GM04504 (cell line): ENCODE results near the gene ZNF142.

Experiments
- DNase-seq: peaks from one replicate; pipeline ENCODE4 v3.0.0-alpha.2; 2012; ENCODE audit warnings: low read depth

The ZNF142 gene, protein sequence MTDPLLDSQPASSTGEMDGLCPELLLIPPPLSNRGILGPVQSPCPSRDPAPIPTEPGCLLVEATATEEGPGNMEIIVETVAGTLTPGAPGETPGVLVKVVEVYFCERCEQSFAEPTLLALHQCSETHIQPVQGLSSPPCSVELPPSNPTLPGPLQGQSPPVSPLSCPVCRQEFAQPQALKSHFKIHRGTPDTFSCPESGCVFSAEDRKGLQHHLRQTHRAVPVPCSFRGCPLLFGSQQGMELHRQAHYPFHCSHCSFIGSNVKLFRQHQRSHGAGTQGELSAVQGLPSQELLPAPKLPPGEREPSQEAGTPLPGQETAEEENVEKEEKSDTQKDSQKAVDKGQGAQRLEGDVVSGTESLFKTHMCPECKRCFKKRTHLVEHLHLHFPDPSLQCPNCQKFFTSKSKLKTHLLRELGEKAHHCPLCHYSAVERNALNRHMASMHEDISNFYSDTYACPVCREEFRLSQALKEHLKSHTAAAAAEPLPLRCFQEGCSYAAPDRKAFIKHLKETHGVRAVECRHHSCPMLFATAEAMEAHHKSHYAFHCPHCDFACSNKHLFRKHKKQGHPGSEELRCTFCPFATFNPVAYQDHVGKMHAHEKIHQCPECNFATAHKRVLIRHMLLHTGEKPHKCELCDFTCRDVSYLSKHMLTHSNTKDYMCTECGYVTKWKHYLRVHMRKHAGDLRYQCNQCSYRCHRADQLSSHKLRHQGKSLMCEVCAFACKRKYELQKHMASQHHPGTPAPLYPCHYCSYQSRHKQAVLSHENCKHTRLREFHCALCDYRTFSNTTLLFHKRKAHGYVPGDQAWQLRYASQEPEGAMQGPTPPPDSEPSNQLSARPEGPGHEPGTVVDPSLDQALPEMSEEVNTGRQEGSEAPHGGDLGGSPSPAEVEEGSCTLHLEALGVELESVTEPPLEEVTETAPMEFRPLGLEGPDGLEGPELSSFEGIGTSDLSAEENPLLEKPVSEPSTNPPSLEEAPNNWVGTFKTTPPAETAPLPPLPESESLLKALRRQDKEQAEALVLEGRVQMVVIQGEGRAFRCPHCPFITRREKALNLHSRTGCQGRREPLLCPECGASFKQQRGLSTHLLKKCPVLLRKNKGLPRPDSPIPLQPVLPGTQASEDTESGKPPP (N-terminal part only)

DNA sequence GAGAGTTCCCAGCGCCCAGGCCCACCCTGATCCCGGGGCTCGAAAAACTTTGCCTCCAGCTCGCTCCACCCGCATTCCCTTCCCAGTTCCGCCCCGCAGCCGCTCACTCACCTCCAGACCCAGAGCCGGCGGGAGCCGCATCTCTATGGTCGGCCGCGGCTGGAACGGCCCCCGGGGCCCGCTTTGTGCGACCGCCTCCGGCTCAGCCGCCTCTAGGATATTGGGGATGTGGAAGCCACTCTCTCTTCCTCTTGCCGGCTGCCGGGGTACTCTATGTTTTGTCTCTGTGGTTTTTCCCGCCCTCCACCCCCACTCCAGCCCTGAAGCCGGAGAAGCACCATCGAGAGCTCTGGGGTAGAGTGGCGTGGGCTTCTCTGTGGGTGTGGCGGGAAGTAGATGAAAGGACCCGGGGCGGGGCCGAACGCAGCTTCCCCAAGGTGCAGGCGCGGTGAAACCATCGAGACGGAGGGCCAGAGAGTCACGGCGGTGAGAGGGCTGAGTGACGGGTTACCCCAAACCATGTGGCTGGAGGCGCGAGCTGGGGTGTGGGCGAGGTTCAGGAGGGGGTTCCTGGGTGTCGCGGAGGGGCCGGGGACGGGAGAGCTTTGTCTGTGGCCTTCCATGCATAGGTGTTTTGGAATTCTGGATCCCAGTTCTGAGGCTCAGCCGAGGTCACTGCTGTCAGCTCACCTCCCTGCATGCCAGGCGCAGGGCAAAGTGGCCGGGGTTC is at the start of gene ZNF142, which contains the start of gene BCS1L:
ZNF142 (minus strand) TSS at position 366 of the 730 bp plus-strand sequence. CDS start 3,194 bp downstream, outside the sequence.
BCS1L (plus strand) TSS at position 426 of the 730 bp plus-strand sequence. CDS start 1,305 bp downstream, outside the sequence.
- DNase-seq: no peak

DNA sequence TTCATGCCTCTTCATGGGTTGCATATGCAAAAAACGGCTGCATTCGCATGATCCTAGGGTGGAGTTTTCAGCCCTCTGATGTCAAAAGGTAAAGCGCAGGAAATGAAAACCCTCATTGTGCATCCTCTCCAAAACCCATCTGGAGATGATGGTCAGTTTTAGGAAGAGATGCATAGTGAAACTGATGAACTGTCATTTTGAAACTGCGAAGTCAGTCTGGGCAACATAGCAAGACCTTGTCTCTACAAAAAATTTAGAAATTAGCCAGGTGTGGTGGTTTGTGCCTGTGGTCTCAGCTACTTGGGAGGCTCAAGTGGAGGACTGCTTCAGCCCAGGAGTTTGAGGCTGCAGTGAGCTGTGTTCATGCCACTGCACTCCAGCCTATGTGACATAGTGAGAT is 48.7 kb upstream of the ZNF142 start:
- DNase-seq: no peak

DNA sequence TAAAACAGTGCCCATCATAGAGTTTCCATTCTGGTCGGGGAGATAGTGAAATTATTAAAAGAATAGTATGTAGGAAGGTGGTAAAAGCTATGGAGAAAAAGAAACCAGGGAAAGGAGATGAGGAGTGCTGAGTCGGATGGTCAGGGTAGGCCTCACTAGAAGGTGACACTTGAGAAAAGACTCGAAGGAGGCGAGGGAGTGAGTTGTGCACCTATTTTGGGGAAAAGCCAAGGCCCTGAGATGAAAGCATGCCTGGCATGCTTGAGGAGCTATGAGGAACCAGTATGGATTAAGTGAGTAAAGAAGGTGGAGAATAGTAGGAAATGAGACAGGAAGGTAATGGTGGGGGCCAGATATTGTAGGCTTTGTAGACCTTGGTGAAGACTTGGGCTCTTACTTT is 43.9 kb upstream of the ZNF142 start:
- DNase-seq: no peak

DNA sequence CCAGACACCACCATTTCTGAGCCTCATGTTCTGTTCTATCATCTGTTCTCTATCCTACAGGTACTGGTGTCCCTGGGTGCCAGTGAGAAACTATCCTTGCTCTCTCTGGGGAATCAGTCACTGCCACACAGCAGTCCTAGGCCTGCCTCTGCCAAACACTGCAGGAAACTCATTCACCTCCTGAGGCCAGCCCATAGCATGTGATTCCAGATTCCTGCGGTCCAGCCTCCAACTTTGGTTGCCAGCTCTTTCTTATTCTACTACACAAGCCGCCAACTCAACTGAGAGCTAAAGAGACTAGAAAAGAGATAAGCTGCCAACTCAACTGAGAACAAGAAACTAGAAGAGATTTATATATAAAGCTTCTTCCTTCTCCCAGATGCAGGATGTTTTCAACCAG is 42.4 kb upstream of the ZNF142 start:
- DNase-seq: no peak

DNA sequence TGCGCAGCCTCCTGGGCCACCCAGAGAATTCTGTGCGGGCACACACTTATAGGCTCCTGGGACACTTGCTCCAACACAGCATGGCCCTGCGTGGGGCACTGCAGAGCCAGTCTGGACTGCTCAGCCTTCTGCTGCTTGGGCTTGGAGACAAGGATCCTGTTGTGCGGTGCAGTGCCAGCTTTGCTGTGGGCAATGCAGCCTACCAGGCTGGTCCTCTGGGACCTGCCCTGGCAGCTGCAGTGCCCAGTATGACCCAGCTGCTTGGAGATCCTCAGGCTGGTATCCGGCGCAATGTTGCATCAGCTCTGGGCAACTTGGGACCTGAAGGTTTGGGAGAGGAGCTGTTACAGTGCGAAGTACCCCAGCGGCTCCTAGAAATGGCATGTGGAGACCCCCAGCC is 39.5 kb upstream of the ZNF142 start:
- DNase-seq: no peak

DNA sequence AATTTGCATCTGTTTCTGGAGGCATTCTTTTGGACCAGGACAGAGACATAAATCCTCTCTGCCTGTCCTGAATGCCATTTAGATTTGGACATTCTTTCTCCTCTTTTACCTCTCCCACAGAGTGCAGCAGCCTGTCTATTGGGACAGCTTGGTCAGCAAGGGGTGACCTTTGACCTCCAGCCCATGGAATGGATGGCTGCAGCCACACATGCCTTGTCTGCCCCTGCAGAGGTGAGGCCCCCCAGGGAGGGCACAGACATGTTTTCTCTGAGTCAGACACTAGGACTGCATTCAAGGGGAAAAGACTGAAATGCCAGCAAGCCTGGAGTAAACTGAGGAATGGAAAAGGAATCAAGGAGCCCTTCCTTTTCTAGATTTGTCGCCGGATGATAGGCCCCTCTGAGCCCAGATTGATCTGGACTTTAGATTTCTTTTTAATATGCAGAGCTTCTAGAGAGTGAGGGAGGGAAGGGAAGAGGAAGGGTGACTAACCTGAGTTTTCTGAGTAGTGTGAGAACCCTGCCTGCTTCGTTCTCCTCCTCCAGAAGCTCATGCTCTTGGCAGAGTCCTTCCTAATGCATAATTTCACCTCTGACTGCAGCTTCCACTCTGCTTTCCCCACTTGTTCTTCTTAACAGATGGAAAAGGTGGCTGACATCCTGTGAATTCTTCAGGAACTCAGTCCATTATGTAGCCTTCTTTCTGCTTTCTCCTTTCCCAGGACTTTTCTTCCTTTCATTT is 35.2 kb upstream of the ZNF142 start:
- DNase-seq: no peak

DNA sequence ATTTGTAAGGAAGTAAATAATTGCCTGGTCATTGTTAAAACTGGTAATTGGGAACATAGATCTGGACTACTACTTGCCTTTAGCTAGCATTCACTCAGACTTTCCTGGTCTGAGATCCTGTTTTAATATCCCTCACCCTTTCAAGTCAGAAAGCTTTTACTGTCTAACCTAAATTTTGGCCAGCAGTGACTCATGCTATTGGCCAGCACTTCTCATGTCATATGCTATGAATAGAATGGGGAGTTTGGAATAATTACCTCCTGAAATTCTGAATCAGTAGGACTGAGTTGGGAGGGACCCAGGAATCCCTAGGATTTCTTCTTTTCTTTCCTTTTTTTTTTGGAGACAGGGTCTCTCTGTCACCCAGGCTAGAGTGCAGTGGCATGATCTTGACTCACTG is 31.8 kb upstream of the ZNF142 start:
- DNase-seq: peak; percentile 39

DNA sequence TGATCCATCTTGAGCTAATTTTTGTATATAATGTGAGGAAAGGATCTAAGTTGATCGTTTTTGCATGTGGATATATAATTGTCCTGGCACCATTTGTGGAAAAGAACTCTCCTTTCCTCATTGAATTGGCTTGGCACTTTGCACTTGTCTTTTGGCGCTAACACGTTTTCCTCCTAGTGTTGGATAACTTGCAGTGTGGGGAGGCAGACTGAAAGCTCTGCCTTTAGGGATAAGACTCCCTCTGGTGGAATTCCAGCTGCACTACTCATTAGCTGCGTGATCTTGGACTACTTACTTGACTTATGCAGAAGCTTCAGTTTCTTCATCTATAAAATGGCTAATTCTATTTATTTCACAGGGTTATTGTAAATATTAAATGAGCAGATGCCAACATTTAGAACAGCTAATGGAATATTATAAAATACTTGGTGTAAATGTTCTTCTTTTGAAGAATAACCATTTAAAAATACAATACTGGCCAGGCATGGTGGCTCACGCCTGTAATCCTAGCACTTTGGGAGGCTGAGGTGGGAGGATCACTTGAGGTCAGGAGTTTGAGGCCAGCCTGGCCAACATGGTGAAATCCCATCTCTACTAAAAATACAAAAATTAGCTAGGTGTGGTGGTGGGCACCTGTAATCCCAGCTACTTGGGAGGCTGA is 28.1 kb upstream of the ZNF142 start:
- peak; percentile 61 for DNase-seq

DNA sequence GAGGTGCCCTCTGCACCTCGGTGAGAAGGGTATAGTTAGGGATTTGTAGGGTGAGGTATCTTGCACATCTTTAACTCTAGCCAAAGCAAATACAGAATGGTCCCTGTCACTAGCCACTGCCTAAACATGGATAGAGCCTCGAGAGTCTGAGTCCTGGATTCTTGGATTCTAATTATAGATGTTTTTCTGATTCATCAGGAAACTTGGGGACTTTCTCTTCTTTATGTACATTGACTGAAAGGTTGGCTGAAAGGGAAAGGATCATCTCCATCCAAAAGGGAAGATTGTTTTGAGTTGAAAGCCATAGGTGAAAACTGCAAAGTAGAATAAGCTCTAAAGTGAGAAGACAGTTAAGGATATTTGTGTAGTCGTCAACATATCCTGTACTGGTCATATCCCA is 20.6 kb upstream of the ZNF142 start:
- no peak for DNase-seq

DNA sequence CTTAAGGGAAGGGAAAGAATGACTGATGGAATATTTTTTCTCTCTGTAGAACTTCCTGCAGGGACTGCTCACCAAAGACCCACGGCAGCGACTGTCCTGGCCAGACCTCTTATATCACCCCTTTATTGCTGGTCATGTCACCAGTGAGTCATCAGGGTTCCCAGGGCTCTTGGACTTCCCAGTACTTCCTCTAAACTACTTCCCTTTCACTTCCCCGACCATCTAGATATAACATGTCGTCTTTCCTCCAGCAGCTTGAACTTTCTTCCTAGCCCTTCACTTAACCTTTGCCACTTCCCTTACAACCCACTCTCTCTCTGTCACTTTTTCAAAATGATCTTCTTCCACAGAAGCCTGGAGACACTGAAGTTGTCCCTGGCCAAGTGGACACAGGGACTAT is 19.7 kb upstream of the ZNF142 start:
- DNase-seq: no peak

DNA sequence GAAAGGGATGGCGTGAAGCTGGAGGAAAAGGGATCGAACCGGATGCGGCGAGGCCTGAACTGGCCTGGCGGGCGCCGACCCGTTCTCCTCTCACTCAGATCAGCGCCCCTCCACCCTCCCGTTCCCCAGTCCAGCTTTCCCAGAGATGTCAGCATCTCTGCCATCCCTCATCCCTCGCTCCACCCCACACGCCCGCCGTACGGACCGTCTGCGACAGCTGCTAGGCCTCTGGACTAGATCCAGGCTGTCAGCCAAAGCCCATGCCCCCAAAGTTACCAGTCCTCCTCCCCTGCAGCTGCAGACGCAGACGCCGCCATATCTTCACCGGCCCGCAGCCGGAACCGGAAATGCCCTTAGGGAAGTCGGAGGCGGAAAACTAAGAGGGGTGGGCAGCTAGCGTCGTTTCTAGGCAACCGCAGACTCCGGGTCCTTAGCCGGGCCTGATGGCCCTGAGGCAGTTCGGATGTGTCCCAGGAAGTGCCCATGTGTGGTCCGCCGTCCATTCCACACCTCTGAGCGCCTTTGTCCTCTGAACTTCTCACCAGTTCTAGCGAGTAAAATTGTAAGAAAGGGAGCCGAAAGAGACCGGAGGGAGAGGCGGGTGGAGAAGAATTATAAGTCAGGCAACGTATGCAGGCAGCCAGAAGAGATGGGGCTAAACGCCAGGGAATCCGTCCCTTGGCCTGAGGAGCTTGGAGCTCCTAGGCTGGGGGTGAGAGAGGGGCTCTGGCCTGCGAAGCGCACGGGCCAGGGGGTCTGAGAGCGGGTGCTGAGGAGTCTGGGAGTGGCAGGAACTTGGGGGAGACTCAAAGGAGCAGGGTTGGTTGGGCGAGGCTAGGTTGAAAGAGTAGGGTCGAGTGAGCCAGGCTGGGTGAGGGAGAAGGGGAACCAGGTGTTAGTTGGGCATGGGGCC is 12.5 kb upstream of the ZNF142 start, which contains the start of the genes RNF25 and STK36:
RNF25 (minus strand) TSS at position 349 of the 913 bp plus-strand sequence; CDS start at position 317, 32 bp downstream.
STK36 (plus strand) TSS at position 433 of the 913 bp plus-strand sequence. CDS start 744 bp downstream, outside the sequence.
- peak; percentile 80 for DNase-seq

DNA sequence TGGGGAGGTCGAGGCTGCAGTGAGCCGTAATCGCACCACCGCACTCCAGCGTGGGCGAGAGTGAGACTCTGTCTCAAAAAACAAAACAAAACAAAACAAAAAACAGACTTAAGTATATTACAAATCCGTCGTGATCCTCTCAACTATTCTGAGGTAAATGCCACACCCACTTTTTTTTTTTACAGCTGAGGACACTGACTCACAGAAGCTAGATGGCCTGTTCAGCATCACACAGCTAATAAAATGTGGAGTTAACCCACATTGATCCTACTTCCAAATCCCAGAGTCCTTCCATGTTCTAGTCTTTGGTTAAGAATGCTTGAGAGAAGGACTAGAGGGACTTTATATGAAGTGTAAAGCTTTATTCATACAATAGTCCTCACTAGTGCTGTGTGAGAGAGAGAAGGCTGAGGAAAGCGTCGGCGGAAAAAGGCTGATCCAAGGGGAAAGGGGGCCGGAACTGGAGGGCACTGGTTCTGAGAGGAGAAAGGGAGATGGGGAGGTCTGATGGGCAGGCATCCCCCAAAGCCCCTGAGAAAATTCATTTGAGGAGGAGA is 11.8 kb upstream of the ZNF142 start:
- no peak for DNase-seq

DNA sequence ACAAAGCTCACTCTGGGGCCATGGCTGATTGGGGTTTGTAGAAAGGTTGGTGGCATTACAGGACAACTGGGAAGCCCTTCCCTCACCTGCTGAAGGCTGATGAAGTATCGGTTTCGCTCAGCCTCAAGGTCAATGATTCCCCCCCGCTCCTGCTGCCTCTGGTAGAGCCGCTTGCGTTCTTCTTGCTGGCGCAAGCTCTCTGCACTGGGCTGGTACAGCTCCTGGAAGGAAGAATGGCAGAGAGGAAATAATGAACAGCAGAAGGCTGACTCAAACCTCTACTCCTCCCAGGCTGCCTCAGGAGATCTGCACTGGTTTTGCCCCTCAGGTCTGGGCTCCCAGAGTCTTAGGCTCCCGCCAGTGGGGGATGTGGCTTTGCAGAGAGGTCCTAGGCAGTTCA is 5.2 kb upstream of the ZNF142 start:
- no peak for DNase-seq

DNA sequence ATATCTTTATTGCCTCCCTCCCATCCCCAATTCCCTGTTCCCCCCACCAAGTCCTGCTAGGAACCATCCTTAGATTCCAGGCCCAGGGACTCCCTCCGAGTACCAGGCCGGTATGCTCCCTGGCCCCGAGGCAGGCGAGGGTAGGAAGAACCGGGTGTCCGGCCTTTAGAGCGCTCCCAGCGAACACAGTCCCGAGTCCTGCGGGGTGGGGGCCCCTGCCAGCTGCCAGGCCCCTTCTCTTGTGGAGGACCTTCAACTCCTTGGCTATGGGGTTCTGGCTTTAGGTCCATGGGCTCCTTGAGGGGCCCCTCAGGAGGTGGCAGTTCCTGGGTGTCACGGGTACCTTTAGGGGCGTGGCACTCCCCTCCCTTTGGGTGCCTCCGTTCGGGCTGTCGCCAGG is 4.5 kb upstream of the ZNF142 start:
- no peak for DNase-seq

DNA sequence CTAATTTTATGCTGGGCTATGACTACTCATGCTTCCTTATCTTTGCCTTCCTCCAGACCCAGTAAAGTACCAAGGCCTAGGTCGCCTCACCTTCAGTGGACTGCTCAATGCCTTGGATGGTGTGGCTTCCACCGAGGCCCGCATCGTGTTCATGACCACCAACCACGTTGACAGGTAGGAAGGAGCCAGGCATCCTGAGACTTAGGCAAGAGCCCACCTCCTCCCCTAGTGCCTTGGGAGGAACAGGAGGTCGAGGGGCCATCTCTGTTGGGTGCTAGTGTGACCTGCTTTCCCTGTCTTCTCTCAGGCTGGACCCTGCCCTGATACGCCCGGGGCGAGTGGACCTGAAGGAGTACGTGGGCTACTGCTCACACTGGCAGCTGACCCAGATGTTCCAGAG is 3.4 kb upstream of the ZNF142 start:
- no peak for DNase-seq

DNA sequence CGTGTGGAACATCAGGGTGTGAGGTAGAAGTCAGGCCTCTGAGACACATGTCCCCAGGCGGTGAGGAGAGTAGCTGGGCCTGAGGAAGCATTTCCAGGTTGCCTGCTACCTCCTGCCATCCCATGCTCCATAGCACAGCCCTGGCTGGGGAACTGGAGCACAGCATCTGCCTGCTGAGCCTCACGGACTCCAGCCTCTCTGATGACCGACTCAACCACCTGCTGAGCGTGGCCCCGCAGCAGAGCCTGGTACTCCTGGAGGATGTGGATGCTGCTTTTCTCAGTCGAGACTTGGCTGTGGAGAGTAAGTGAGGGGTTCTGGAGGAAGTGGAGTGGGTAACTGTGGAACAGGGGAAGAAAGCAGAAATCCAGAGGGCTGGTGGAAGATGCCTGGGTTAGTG is 3.0 kb upstream of the ZNF142 start:
- DNase-seq: no peak

DNA sequence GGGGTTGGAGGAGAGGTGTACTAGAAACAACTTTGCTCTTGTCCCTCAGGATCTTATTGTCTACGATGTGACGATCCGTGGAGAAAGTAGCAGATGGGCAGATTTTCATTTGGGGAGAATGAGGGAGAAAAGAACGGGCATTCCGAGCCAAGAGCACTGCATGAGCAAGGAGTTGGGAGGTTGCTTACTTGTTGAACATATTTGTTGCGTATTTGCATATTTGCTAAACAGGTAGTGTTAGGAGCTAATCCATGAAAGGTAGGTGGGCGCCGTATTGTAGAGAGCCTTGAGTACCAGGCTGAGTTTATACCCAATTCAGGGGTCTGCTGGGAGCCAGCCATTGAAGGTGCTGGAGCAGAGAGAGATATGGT is 550 bp upstream of the ZNF142 start:
- no peak for DNase-seq

DNA sequence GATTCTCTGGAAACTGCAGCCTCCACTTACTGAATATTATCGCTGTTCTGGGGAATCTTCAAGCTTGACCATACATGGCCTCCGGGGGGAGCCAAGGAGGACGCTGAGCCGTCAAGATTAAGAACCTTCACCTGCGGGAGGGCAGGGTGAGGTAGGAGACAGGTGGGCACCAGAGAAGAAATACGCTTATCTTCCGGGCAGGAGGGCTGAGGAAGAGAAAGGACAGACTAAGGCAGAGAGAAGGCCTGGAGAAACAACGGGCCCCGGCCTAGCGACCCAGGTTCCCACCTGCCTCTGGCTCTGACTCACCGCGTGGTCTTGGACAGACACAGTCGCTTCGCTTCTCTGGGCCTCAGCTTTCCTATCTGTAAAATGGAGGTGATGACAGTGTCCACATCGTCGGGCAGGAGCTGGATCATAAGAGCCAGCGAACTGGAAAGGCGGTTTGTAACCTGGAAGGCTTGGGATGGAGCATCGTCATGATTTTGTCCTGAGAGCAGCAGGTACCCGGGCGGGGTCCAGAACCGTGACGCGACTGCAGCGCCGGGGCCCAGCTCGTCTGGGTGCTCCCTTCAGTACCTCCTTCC is 659 bp downstream of the ZNF142 start:
- no peak for DNase-seq

DNA sequence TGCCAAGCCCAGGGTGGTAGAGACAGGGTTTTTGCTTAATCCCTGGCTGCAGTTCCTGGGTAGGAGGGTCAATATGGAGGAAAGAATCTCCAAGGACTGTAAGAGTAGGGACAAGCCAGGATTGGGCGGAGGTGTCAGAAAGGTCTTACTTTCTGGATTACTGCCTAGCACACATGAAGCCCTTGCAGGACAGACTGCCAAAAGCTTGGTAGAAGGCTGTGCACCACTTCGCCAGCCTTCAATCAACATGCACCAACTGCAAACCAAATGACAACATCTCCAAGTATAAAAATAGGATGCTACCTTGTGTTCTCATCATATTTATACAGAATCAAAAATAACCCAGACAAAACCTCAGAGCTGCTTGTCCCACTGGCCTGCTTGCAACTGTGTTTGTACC is 3.7 kb downstream of the ZNF142 start:
- no peak for DNase-seq
